Measurements from ENCODE around the gene TCF3.

The TCF3 gene

DNA sequence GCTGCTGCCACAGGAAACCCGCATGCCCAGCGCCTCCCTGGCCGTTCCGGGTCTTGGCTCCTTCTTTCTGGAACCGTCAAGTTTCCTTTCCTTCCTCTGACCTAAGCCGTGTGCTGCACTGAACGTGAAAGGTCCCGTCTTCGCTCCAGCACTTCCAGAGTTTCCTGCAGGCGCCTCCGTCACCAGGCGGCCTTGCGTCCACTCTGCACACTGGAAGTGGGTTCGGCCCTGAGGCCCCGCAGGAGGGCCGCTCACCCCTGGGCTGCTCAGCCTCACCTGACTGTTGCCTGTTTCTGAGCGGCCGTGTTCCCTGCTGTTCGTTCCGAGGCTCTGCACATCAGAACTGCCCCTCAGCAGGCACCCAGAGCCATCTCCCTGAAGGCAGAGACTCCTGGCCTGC is 72.0 kb downstream of the TCF3 start:
- no peak for TF ChIP-seq CTCF (IDR thresholded peaks at IDR 0.05; ENCODE audit: low read length, missing control alignments)
- no peak overlapping the region for H3K4me3 ChIP-seq (replicated peaks; ENCODE audit: low read depth, low read length)
- no peak for DNase-seq (ENCODE audit: low read depth)

GRCh38 chr19:1579222-1579621 is 73.2 kb downstream of the TCF3 start:
- H3K4me3 ChIP-seq (replicated peaks; ENCODE audit: low read depth, low read length), result no peak overlapping the region
- no peak for TF ChIP-seq CTCF (IDR thresholded peaks at IDR 0.05; ENCODE audit: low read length, missing control alignments)
- no peak for DNase-seq (ENCODE audit: low read depth)

DNA sequence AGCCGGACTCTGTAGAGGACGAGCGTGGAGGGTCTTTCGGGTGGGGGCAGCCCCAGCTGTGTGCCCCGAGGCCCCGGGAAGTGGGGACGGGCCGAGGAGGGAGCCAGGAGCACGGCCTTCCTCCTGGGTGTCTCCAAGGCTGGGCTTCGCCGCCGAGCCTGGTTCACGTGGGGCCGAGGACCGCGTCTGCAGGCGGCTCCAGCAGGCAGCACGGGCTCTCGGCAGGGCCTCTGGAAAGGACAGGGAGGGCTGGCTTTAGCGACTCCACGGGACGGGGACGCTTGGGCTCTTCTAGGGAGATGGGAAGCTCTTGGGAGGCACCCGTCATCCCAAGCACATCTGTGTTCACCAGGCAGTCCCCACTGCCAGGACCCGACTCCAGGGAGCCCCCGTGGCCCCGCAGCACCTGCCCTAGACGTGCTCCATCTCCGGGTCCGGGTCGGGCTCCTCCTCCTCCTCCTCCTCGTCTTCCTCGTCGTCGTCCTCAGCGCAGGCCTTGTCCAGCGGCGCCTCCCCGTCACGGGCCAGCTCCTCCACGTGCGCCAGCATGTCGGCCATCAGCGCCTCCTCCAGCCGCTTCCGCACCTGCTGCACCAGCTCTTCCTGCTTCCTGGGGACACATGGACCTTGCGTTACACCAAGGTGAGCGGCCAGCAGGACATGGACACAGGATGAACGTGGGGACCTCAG is 74.3 kb downstream of the TCF3 start:
- no peak for DNase-seq (ENCODE audit: low read depth)
- no peak for TF ChIP-seq CTCF (IDR thresholded peaks at IDR 0.05; ENCODE audit: low read length, missing control alignments)
- no peak overlapping the region for H3K4me3 ChIP-seq (replicated peaks; ENCODE audit: low read depth, low read length)

- no peak for DNase-seq (ENCODE audit: low read depth)
- no peak overlapping the region for H3K4me3 ChIP-seq (replicated peaks; ENCODE audit: low read depth, low read length)
- TF ChIP-seq CTCF (IDR thresholded peaks at IDR 0.05; ENCODE audit: low read length, missing control alignments), result no peak
Observed at GRCh38 chr19:1577090-1577928, 75.1 kb downstream of the TCF3 start.

DNA sequence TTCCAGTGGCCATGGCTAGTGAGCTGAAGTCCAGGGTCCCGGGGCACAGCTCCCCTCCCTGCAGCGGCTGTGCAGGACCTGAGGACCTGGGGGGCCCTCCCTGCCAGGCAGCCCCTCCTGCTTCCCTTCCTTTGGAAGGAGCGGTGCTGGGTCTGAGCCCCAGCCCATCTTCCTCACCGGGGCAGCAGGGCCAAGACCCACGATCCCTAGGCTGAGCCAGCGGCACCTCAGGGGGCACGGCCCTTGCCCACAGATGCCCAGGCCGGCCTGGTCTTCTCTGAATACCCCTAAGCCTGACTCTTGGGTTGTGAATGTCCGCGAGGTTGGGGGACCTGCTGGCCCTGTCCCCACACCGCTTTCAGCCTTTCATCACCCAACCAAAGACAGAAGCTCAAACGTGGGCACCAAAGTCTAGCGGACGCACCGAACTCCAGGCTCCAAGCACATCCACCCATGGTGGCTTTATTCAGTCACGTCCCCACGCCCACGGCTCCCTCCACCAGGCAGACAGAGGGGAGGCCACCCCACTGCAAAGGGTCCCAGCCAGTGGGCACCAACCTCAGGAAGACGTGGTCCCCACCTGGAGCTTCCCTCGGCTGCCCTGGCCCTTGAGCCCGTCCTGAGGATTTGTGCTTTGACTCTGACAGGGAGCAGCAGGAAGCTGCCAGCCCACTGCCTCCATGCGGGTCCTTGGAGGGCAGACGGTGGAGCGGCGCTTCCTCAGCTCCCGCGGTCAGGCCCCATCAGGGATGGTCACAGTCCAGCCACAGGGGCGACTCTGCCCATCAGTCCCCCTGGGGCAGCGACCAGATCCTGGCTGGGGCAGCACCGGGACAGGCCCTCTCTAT is 75.9 kb downstream of the TCF3 start:
- H3K4me3 ChIP-seq (replicated peaks; ENCODE audit: low read depth, low read length), result no peak overlapping the region
- TF ChIP-seq CTCF (IDR thresholded peaks at IDR 0.05; ENCODE audit: low read length, missing control alignments), result no peak
- DNase-seq (ENCODE audit: low read depth), result no peak

- TF ChIP-seq CTCF (IDR thresholded peaks at IDR 0.05; ENCODE audit: low read length, missing control alignments), result no peak
- no peak overlapping the region for H3K4me3 ChIP-seq (replicated peaks; ENCODE audit: low read depth, low read length)
- no peak for DNase-seq (ENCODE audit: low read depth)
Observed at GRCh38 chr19:1575323-1576241, 76.8 kb downstream of the TCF3 start.

All from fibroblast of pulmonary artery (primary cell).